Pulmonary artery endothelial cell (primary cell): ENCODE results near the gene PACRG. TPM values are rescaled to one million over a fixed set of nuclear protein-coding genes. Genes with fewer than 3 reads are reported as not detected.
A peak's percentile ranks its signal among the peaks of the same experiment; 100 is the strongest.

Experiments used
- DNase-seq: peaks from one replicate; pipeline ENCODE4 v3.0.0-alpha.2; 2011; ENCODE audit warnings: low read depth, low spot score
- total RNA-seq: library from RNA; depleted of rRNA; stranded (reverse); fragments of >200 nt; gene quantifications from 2 replicates; pipeline ENCODE4 v1.2.3, GENCODE V29; 2014

The PACRG gene
- total RNA-seq, 1 donor from 2014 or later: not detected

DNA sequence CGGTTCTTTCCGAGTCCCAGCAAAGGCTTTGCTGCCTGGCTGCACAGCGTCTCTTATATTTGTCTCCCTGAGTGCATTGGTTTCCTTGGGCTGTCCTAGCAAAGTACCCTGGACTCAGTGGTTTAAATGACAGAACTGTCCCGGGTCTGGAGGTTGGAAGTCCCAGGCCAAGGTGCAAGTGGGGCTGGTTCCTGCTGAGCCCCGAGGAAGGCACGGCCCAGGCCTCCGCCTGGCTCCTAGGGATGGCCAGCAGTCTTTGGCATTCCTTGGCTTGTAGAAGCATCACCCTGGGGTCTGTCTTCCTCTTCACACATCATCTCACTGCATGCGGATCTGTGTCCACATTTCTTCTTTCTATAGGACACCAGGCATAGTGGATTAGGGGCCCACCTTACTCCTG, 621.9 kb downstream of the PACRG start:
- no peak for DNase-seq

DNA sequence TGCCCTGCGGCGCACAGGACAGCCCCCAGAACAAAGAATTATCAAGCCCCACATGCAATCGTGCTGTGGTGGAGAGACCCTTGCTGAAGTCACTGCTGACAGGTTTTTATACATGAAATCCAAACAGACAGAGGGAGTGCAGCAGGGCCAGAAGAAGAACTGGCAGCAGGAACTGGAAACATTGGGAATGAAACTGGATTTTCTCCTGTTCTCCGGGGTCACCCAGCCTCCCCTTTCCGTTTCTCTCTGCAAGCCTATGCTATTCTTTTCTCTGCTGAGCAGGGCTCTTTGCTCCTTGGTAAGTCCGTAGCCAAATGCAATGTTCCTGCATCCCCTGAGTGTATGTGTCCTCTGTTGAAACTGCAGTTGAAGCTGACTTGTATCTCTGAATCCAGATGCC, 623.2 kb downstream of the PACRG start:
- DNase-seq: no peak

DNA sequence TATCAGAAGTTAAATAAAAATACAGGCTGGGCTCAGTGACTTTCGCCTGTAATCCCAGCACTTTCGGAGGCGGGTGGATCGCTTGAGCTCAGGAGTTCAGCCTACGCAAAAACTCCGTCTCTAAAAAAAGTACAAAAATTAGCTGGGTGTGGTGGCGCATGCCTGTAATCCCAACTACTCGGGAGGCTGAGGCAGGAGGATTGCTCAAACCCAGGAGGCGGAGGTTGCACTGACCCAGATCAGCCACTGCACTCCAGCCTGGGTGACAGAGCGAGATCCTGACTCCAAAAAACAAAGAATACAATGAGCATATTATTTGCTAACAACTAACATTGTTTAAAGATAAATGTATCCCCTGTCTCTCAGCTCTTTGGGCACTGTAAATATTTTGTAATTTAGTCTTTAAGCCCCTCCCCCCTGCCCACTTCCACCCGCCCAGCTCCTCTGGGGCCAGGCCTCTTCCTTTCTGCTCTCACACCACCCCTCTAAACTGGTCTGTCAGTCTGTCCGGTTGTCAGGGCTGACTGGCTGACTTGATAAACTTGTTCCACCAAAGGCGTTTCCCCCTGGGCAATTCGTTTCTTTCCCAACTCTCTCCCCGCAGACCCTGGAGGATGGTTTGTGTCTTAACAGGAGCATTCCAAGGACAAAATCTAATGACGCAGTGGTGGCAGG, 624.4 kb downstream of the PACRG start:
- no peak for DNase-seq

DNA sequence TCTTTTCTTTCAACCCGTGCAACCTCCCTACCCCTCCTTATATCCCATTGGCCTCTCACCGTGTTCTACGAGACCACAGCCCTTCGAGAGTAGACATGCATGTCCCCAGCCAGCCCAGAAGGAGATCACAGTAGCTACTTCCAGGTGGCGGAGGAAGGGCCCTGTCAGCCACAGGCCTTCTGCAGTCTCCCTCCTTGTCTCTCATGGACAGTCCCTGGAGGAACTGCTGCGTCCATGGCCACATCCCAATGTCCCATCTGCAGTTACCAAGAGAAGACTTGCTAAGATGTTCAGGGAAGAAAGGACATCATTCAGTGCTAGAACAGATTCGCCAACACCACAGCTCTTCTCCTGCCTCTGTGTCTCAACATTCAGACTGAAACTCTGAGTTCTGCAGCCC, 625.2 kb downstream of the PACRG start:
- no peak for DNase-seq

DNA sequence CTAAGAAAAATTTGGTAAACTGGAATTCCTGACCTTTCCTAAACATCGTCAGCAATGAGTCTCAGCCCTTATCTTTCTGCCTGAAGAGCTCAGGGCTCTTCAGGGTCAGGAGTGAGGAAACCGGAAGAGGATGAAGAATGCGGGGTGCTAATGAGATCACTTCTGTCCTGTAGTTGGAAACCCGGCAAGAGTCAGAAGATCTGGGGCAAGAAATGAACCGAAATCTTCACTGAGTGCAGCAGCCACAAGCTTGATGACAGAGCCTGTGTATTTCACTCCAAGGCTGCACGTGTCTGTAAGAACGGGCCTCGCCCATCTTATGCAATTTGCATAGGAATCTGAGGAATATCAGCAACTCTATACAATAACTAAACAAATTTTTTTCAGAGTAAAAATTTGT, 626.3 kb downstream of the PACRG start:
- peak; percentile 47 for DNase-seq

DNA sequence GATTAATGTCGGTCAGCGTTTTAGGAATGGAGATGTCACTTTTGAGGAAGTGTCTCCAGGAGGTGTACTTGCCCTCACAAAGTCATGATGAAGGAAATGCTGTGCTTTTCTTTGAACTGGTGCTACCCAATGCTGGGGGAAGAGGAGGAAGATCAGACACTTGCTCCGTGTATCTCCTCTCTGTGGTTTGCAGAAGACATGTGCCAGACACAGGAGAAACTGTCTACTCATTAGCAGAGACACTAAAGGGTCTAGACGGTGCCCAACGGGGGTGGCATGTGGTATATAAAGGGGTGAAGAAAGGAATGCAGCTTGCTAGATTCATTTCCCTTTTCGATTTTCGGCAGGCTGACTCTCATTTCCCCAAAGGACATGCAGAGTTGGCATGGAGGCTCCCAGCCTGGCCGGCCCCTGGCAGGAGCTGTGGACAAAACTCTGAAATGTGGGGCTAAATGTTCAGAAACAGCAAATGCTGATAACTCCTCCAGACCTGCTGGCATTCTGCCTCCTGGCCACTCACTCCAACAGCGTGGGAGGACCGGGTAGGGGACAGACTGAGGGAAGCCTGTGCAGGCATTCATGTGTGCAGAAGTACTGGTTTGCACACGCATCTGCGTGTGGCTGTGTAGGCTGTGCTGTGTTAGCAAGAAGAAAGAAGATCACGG, 627.1 kb downstream of the PACRG start:
- DNase-seq: no peak

DNA sequence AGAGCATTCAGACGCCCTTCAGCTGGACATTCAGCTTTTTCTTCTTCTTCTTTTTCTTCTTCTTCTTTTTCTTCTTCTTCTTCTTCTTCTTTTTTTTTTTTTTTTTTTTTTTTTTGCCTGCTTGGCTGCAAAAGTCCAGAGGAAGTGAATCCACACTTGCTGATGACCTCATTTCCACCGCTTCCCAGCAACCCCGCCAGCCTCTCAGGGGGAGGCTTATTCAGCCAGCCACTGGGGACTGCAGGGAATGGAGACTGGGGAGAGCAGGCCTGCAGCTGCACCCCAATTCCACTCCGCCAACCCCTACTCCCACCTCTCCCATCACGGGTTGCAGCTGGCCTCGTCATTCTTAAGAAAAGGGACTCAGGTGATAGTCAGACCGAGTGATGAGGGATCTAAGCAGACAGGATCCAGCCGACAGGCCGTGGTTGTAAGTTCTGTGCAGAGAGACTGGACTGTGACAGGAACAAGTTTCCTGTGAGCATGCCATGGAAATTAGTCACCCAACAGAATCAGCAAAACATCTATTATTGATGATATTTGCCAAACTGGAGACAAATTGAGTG, 627.7 kb downstream of the PACRG start:
- DNase-seq: peak; percentile 63

DNA sequence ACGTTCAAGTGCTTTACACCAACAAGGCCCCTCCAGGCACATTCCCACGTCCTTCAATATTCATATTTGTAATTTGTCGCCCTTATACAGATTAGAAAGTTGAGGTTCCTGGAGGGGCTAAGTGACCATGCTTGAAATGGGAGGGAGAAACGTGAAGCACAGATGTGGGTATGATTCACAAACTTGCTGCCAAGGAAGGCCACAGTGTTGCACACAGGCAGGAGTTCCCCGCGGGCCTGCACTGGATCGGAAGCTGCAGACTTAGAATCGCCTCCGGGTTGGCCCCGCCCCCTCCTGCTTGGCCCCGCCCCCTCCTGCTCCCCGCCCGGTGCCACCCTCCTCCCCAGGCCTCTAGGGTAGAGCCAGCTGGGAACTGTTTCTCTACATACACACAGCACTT, 628.5 kb downstream of the PACRG start:
- DNase-seq: peak; percentile 68

DNA sequence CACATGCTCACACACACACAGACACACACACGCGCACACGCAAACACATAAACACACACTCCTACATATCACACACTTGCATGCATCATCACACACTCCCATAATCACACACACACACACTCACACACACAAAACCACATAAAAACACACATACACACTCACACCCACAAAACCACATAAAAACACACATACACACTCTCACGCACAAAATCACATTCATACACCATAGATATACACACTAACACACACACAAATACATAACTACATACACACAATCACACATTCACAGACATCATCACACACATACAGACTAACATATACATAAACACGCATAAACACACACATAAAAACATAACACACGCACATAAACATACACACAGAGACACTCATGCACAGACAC, 629.0 kb downstream of the PACRG start:
- no peak for DNase-seq

DNA sequence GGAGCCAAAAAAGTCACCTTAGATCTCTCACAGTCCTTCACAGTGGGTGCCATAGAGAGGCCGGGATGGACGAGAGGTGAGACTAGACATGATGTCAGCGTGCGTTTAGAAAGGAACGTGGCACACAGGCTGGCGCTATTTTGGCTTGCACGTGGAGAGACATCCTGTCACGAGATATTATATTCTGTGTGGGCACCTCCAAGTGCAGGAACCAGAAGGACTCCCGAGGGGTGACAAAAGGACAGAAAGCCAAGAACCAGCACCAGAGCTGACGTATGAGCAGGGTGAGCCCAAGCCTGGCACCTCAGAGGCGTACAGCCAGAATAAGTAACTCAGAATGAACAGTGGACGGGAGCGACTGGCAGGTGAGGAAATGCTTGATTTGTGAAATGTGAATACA, 636.9 kb downstream of the PACRG start:
- DNase-seq: no peak

Other genes starting within 250 kb of the PACRG start
- 0.39 and 0.59 TPM in 2 replicates for gene PRKN, start 208 bp upstream of the PACRG start, total RNA-seq